Kidney (tissue), 14 donors: ENCODE data around the gene PAX5. TPM values are rescaled to one million over a fixed set of nuclear protein-coding genes. Genes with fewer than 3 reads are reported as not detected.

Experiments used
- DNase-seq, 5 donors: peaks; one replicate each; pipeline ENCODE4 v3.0.0-alpha.2; 2013 to 2020
- FAIRE-seq: peaks from 2 replicates; lab custom pipeline; 2012; peaks lifted over from hg19 to GRCh38; lab: Jason Lieb, UNC
- H3K27ac ChIP-seq, 2 donors: one replicate each; pipeline ENCODE4 v1.7.0; 2013; ENCODE audit warnings: low read depth in 2 of 2, low read length in 2 of 2, inconsistent platforms in 1 of 2
- H3K27me3 ChIP-seq: one replicate; pipeline ENCODE4 v1.7.1; 2013; ENCODE audit warnings: low read length, inconsistent platforms; ENCODE audit not compliant: control insufficient read depth, insufficient read depth
- H3K36me3 ChIP-seq, 3 donors: one replicate each; pipeline versions ENCODE4 v1.7.0 to v1.7.1; 2013; ENCODE audit warnings: low read length in 3 of 3, control low read depth in 1 of 3, inconsistent platforms in 1 of 3; ENCODE audit not compliant: insufficient read depth in 3 of 3, control insufficient read depth in 2 of 3
- H3K4me1 ChIP-seq, 3 donors: one replicate each; pipeline versions ENCODE4 v1.7.0 to v1.7.1; 2013; ENCODE audit warnings: low read length in 3 of 3, inconsistent platforms in 1 of 3, low read depth in 1 of 3; ENCODE audit not compliant: control insufficient read depth in 2 of 3, insufficient read depth in 2 of 3
- H3K4me3 ChIP-seq, 3 donors: one replicate each; pipeline versions ENCODE4 v1.7.0 to v1.8.1; 2013; ENCODE audit warnings: low read length in 3 of 3, control low read depth in 1 of 3, inconsistent platforms in 1 of 3
- H3K9ac ChIP-seq, 3 donors: one replicate each; pipeline versions ENCODE4 v1.7.0 to v1.7.1; 2013; ENCODE audit warnings: low read length in 3 of 3, control low read depth in 1 of 3, inconsistent platforms in 1 of 3
- H3K9me3 ChIP-seq, 3 donors: one replicate each; pipeline versions ENCODE4 v1.7.0 to v1.7.1; 2013; ENCODE audit warnings: low read length in 3 of 3, control low read depth in 1 of 3, inconsistent platforms in 1 of 3; ENCODE audit not compliant: control insufficient read depth in 2 of 3, insufficient read depth in 1 of 3
- intact Hi-C: fragments of 100-400 bp; cut with DNase I; formaldehyde crosslinking; loops from one replicate; pipeline ENCODE4 v1.11.1; 2022
- polyA plus RNA-seq: library from polyadenylated mRNA; stranded (reverse); fragments of 350-450 nt; fragmentation: Illumina TruSeq; extraction: RNeasy Lipid Tissue Mini Kit (QIAGEN cat#74804); gene quantifications from one replicate; pipeline ENCODE4 v1.2.3, GENCODE V29; 2014; ENCODE audit warnings: low read depth, low replicate concordance; ENCODE audit not compliant: insufficient read depth
- total RNA-seq: library from RNA; stranded (reverse); fragmentation: NEBNext Ultra II Directional; extraction: Animal tissue kit (Norgen Biotek cat#: 25700); gene quantifications from one replicate; pipeline ENCODE4 v1.2.1, GENCODE V29; 2021
- TF ChIP-seq, protein P1 (sequence below): IDR thresholded peaks from 3 replicates; pipeline ENCODE4 v1.5.1; 2012; ENCODE audit warnings: mild to moderate bottlenecking, moderate library complexity, borderline replicate concordance; ENCODE audit not compliant: insufficient read depth; ENCODE audit errors: extremely low read depth
- donor health status: control.
- donor health status: control.
- donor health status: control.
- donor health status: control.
- donor health status: control.
- donor health status: DM: yes; HTN: yes; CAD: no.
- donor health status: Normal renal cell carcinoma (clear cell type).

The PAX5 gene
- total and polyA plus RNA-seq, 2 donors from 2014 or later, result 2.7 TPM; not detected in 1

DNA sequence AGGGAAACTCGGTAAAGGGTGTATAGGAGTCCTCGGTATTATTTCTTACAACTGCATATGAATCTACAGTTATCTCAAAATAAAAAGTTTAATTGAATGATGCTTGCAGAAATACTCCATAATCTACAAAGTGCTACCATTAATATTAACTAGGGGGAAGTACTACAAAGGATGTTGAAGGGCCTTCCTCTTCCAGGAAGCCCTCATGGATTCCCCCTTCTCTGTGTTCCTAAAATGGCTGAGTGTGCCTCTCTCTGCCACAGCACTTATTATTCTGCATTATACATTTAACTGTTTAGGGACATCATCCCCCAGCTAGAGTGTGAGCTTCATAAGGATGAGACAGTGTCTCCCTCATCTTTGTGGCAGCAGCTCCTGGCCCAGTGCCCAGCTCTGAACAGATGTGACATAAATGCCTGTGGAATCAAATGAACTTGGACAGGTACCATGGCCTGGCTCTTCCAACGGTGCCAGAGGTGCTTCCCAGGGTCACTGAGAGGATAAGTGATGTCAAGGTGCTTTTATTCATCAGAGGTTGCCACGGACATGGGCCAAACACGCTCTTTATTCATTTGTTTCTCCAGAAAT lies 99.5 kb downstream of the PAX5 start:
- Histone ChIP-seq H3K27ac (no peak overlapping the region), H3K4me1 (no peaks in the 10 kb centered on the region), H3K36me3 (no peaks in the 10 kb centered on the region), H3K4me3 (no peak overlapping the region), H3K9me3 (no peaks in the 10 kb centered on the region), H3K9ac (no peak overlapping the region), H3K27me3 (no peaks in the 10 kb centered on the region)
- DNase-seq (no peak), FAIRE-seq (no peak)
- intact Hi-C loops, result no loop called here
- TF ChIP-seq, protein P1, sequence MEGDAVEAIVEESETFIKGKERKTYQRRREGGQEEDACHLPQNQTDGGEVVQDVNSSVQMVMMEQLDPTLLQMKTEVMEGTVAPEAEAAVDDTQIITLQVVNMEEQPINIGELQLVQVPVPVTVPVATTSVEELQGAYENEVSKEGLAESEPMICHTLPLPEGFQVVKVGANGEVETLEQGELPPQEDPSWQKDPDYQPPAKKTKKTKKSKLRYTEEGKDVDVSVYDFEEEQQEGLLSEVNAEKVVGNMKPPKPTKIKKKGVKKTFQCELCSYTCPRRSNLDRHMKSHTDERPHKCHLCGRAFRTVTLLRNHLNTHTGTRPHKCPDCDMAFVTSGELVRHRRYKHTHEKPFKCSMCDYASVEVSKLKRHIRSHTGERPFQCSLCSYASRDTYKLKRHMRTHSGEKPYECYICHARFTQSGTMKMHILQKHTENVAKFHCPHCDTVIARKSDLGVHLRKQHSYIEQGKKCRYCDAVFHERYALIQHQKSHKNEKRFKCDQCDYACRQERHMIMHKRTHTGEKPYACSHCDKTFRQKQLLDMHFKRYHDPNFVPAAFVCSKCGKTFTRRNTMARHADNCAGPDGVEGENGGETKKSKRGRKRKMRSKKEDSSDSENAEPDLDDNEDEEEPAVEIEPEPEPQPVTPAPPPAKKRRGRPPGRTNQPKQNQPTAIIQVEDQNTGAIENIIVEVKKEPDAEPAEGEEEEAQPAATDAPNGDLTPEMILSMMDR, result no peak

DNA sequence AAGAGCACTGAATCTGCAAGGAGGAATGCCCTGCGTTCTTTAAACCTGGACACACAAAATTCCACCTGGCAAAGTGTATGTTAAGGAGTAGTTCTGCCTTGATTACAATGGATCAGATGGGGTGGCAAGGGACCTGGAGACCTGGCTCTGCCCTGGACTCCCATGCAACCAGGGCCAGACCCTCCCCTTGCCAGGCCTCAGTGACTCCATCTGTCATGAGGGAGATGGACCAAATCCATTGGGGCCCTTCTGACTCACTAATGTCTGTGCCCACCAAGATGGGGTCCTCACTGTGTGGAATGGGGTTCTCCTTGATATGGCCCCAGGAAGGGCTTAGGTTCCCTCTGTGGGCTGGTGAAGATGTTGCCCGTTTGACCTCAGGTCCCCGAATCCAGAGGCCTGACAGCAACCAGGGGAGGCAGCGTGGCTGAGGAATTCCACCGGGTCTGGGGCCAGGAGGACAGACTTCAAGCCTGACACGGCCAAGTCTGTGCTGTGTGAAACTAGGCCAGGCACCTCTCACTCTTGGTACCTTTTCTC lies 100.3 kb downstream of the PAX5 start:
- Histone ChIP-seq H3K9me3 (no peaks in the 10 kb centered on the region), H3K9ac (no peak overlapping the region), H3K36me3 (no peaks in the 10 kb centered on the region), H3K27ac (no peak overlapping the region), H3K4me1 (no peaks in the 10 kb centered on the region), H3K4me3 (no peak overlapping the region), H3K27me3 (no peaks in the 10 kb centered on the region)
- TF ChIP-seq, protein P1, result no peak
- FAIRE-seq (no peak), DNase-seq (no peak)
- intact Hi-C loops, result no loop called here

DNA sequence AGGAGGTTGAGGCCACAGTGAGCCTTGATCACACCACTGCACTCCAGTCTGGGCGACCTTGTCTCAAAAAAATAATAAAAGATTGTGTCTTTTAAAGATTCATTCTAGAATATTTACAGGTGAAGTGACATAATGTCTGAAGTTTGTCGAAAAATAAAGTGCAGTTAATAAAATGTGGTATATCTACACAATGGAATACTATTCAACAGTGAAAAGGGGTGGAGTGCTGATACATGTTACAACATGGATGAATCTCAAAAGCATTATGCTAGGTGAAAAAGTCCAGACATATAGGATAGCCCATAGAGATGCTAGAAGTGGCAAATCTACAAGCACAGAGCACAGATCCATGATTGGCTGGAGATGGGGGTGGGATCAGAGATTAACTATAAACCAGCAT lies 101.9 kb downstream of the PAX5 start:
- H3K9ac ChIP-seq, result no peak overlapping the region
- H3K9me3 ChIP-seq, result no peaks in the 10 kb centered on the region
- DNase-seq (no peak), FAIRE-seq (no peak)
- H3K4me1 ChIP-seq, result no peaks in the 10 kb centered on the region
- TF ChIP-seq, protein P1, result no peak
- intact Hi-C loops, result no loop called here
- H3K4me3 ChIP-seq, result no peak overlapping the region
- H3K27ac ChIP-seq, result no peak overlapping the region
- H3K36me3 ChIP-seq, result no peaks in the 10 kb centered on the region
- H3K27me3 ChIP-seq, result no peaks in the 10 kb centered on the region
